HCT116 (cell line): ENCODE measurements around the gene DARS1. TPM values are rescaled to one million over a fixed set of nuclear protein-coding genes. Genes with fewer than 3 reads are reported as not detected.
A peak's percentile ranks its signal among the peaks of the same experiment; 100 is the strongest.

Source experiments
- ATAC-seq: fragments of 200-7000 bp; cut with Tn5 transposase; 2 replicates; pipeline ENCODE4 v1.9.1; 2020; ENCODE audit warnings: mild to moderate bottlenecking, moderate library complexity
- BruUV-seq: library from RNA; stranded (reverse); fragments of 400-500 nt; replicated peaks from 2 replicates; lab custom pipeline; 2021; lab: Mats Ljungman, UMichigan
- CTCF ChIA-PET: fragments of 300-600 bp; sonication (Branson Sonifier 250); formaldehyde crosslinking; loops from one replicate; lab custom pipeline; 2021; ENCODE audit warnings: antibody characterized with exemption; lab: Charles Lee
- POLR2A ChIA-PET: fragments of 300-600, 350-600 bp; sonication (Branson Sonifier 250); formaldehyde crosslinking; loops from one replicate; lab custom pipeline; 2021; ENCODE audit warnings: antibody characterized with exemption; lab: Charles Lee
- RAD21 ChIA-PET, 2 experiments: fragments of 300-600 bp; sonication (Branson Sonifier 250); formaldehyde crosslinking; loops; one replicate each; lab custom pipeline; 2023; ENCODE audit warnings: low total read pairs in 2 of 2; ENCODE audit not compliant: uncharacterized antibody in 2 of 2, unreplicated experiment in 2 of 2, low non-redundant PET in 1 of 2; lab: Charles Lee
- DNase-seq: peaks from one replicate; pipeline ENCODE4 v3.0.0-alpha.2; 2010; ENCODE audit warnings: low read depth, low spot score
- H2AFZ ChIP-seq: fragments of 200-600 bp; shearing (Covaris generic), sonication (generic); 2 replicates; pipeline ENCODE4 v1.6.1; 2017; ENCODE audit warnings: low read depth, mixed run types, mixed read lengths, antibody characterized with exemption, low read length; ENCODE audit not compliant: poor library complexity, severe bottlenecking
- H3K27ac ChIP-seq: 2 replicates; pipeline ENCODE4 v1.5.1; 2012; ENCODE audit warnings: low read depth, low read length
- H3K27me3 ChIP-seq: fragments of 200-600 bp; sonication (generic); 2 replicates; pipeline ENCODE4 v1.6.1; 2016; ENCODE audit warnings: mixed run types, low read length, mixed read lengths; ENCODE audit not compliant: insufficient read depth
- H3K36me3 ChIP-seq, 2 experiments: fragments of 200-500 bp in 1 of 2; fragments of 200-600 bp in 1 of 2; sonication (Bioruptor generic) in 1 of 2; sonication (generic) in 1 of 2; 2 replicates each; pipeline versions ENCODE4 v1.5.1 to v1.6.1; 2014 to 2016; ENCODE audit warnings: low read length in 2 of 2, inconsistent platforms in 1 of 2, mixed read lengths in 1 of 2, mixed run types in 1 of 2; ENCODE audit not compliant: insufficient read depth in 2 of 2, control insufficient read depth in 1 of 2
- H3K4me1 ChIP-seq, 2 experiments: fragments of 200-600 bp in 1 of 2; sonication (generic) in 1 of 2; 2 replicates each; pipeline versions ENCODE4 v1.5.1 to v1.6.1; 2012 to 2017; ENCODE audit warnings: low read length in 2 of 2, inconsistent platforms in 1 of 2, mild to moderate bottlenecking in 1 of 2, mixed read lengths in 1 of 2, mixed run types in 1 of 2, moderate library complexity in 1 of 2; ENCODE audit not compliant: insufficient read depth in 2 of 2, control insufficient read depth in 1 of 2
- H3K4me2 ChIP-seq: fragments of 200-600 bp; sonication (generic); 2 replicates; pipeline ENCODE4 v1.6.1; 2017; ENCODE audit warnings: mixed run types, low read length, mixed read lengths
- H3K4me3 ChIP-seq, 2 experiments: fragments of 200-600 bp in 1 of 2; sonication (generic) in 1 of 2; replicated peaks in 1 of 2; 2 replicates each; pipeline ENCODE4 v1.5.1; 2011 to 2016; ENCODE audit warnings: low read length in 2 of 2, control low read depth in 1 of 2, low read depth in 1 of 2, mild to moderate bottlenecking in 1 of 2, mixed read lengths in 1 of 2, mixed run types in 1 of 2
- H3K79me2 ChIP-seq: fragments of 200-600 bp; sonication (generic); 2 replicates; pipeline ENCODE4 v1.6.1; 2017; ENCODE audit warnings: mild to moderate bottlenecking, mixed run types, low read length, moderate library complexity, mixed read lengths; ENCODE audit not compliant: insufficient read depth
- H3K9ac ChIP-seq: fragments of 200-600 bp; sonication (generic); 2 replicates; pipeline ENCODE4 v1.6.1; 2016; ENCODE audit warnings: low read length, mixed read lengths
- H3K9me2 ChIP-seq: fragments of 200-600 bp; sonication (generic), shearing (Covaris generic); 2 replicates; pipeline ENCODE4 v1.6.1; 2017; ENCODE audit warnings: mixed run types, mild to moderate bottlenecking, moderate library complexity; ENCODE audit not compliant: insufficient read depth
- H3K9me3 ChIP-seq, 2 experiments: fragments of 200-500 bp in 1 of 2; fragments of 200-600 bp in 1 of 2; sonication (Bioruptor generic) in 1 of 2; sonication (generic) in 1 of 2; 2 replicates each; pipeline ENCODE4 v1.6.1; 2014 to 2017; ENCODE audit warnings: low read length in 2 of 2, mixed read lengths in 2 of 2, inconsistent platforms in 1 of 2, low read depth in 1 of 2, mild to moderate bottlenecking in 1 of 2, mixed run types in 1 of 2, moderate library complexity in 1 of 2; ENCODE audit not compliant: control insufficient read depth in 1 of 2, insufficient read depth in 1 of 2
- H4K20me1 ChIP-seq: fragments of 200-600 bp; sonication (generic), shearing (Covaris generic); 2 replicates; pipeline ENCODE4 v1.6.1; 2017; ENCODE audit warnings: mixed run types, mild to moderate bottlenecking, moderate library complexity; ENCODE audit not compliant: insufficient read depth
- ATF3 ChIP-seq: IDR thresholded peaks from 2 replicates; pipeline ENCODE4 v1.6.1; 2012
- CBX3 ChIP-seq: IDR thresholded peaks from 2 replicates; pipeline ENCODE4 v1.6.1; 2012; ENCODE audit warnings: low read depth
- CTCF ChIP-seq, 3 experiments: fragments of 200-600 bp in 1 of 3; sonication (generic) in 1 of 3; IDR thresholded peaks in 2 of 3; conservative IDR thresholded peaks in 1 of 3; 2 replicates each; pipeline ENCODE4 v1.5.1; 2012 to 2017; ENCODE audit warnings: low read depth in 2 of 3, low read length in 2 of 3, antibody characterized with exemption in 1 of 3, borderline replicate concordance in 1 of 3, control low read depth in 1 of 3, mild to moderate bottlenecking in 1 of 3, mixed read lengths in 1 of 3, mixed run types in 1 of 3, moderate library complexity in 1 of 3; ENCODE audit not compliant: insufficient read depth in 1 of 3
- EGR1 ChIP-seq: IDR thresholded peaks from 2 replicates; pipeline ENCODE4 v1.6.1; 2012; ENCODE audit warnings: low read depth
- ELF1 ChIP-seq: IDR thresholded peaks from 2 replicates; pipeline ENCODE4 v1.6.1; 2012; ENCODE audit warnings: low read depth, borderline replicate concordance
- EZH2phosphoT487 ChIP-seq: fragments of 200-600 bp; IDR thresholded peaks from 2 replicates; pipeline ENCODE4 v1.6.1; 2018; ENCODE audit warnings: antibody characterized with exemption, borderline replicate concordance
- FOSL1 ChIP-seq: IDR thresholded peaks from 2 replicates; pipeline ENCODE4 v1.6.1; 2012; ENCODE audit warnings: low read depth
- JUND ChIP-seq: IDR thresholded peaks from 2 replicates; pipeline ENCODE4 v1.6.1; 2012
- POLR2A ChIP-seq: IDR thresholded peaks from 2 replicates; pipeline ENCODE4 v1.7.0; 2011; ENCODE audit warnings: borderline replicate concordance; ENCODE audit not compliant: insufficient read depth, insufficient read length; ENCODE audit errors: extremely low read depth
- RAD21 ChIP-seq: IDR thresholded peaks from 2 replicates; pipeline ENCODE4 v1.6.1; 2012; ENCODE audit warnings: low read depth, mild to moderate bottlenecking
- REST ChIP-seq: IDR thresholded peaks from 2 replicates; pipeline ENCODE4 v1.6.1; 2012; ENCODE audit warnings: low read depth
- SIN3A ChIP-seq: IDR thresholded peaks from 2 replicates; pipeline ENCODE4 v1.6.1; 2012; ENCODE audit warnings: low read depth
- SP1 ChIP-seq: IDR thresholded peaks from 2 replicates; pipeline ENCODE4 v1.6.1; 2012; ENCODE audit warnings: low read depth
- TCF7L2 ChIP-seq: IDR thresholded peaks from 2 replicates; pipeline ENCODE4 v1.7.0; 2011; ENCODE audit warnings: borderline replicate concordance, inconsistent platforms; ENCODE audit not compliant: insufficient read depth, insufficient read length; ENCODE audit errors: extremely low read depth
- ZFX ChIP-seq: fragments of 450-650 bp; IDR thresholded peaks from 2 replicates; pipeline ENCODE4 v1.6.1; 2017
- ZNF274 ChIP-seq: fragments of 200-500 bp; sonication (Bioruptor generic); IDR thresholded peaks from 2 replicates; pipeline ENCODE4 v1.6.1; 2014; ENCODE audit warnings: mild to moderate bottlenecking, low read depth, low read length, inconsistent platforms
- intact Hi-C: fragments of 100-400 bp; cut with micrococcal nuclease; formaldehyde crosslinking; loops from 2 replicates; pipeline ENCODE4 v1.10.0; 2022
- total RNA-seq: library from RNA; stranded (reverse); gene quantifications from one replicate; pipeline ENCODE4 v1.2.1, GENCODE V29; 2021; ENCODE audit not compliant: unreplicated experiment

Gene DARS1
- total RNA-seq, 1 experiment from 2014 or later, result 94.8 TPM

GRCh38 chr2:135931776-135932443 is 53.5 kb downstream of the DARS1 start:
- no peaks in the 10 kb centered on the region for H3K27me3 ChIP-seq
- DNase-seq, result no peak
- ChIA-PET CTCF (no interaction called here), POLR2A (no interaction called here), RAD21 (no interaction called here)
- BruUV-seq, result TSS peak; percentile 3
- no peaks in the 10 kb centered on the region for H3K9me2 ChIP-seq
- no peak overlapping the region for H3K4me3 ChIP-seq
- no peaks in the 10 kb centered on the region for H3K4me1 ChIP-seq
- peaks cover 3% of the 10 kb centered on the region; the same call in 1 of the 2 replicates for H3K79me2 ChIP-seq
- H3K9me3 ChIP-seq, result no peaks in the 10 kb centered on the region
- intact Hi-C loops, result no loop called here
- peaks cover 2 to 7% of the 10 kb centered on the region in 2 experiments; a peak in 2 of 4 replicates for H3K36me3 ChIP-seq
- no peak overlapping the region for H2AFZ ChIP-seq
- no peaks in the 10 kb centered on the region for H4K20me1 ChIP-seq
- no peak overlapping the region for H3K4me2 ChIP-seq
- no peak overlapping the region for H3K9ac ChIP-seq
- H3K27ac ChIP-seq, result no peak overlapping the region
- TF ChIP-seq ELF1, result no peak
- TF ChIP-seq POLR2A, result no peak
- TF ChIP-seq CTCF (IDR thresholded peaks at IDR 0.05 in 2 of 3, conservative IDR thresholded peaks at IDR 0.05 in 1 of 3; ENCODE audit: borderline replicate concordance in 1 of 3, insufficient read depth in 1 of 3, low read depth in 2 of 3, low read length in 2 of 3), result no peak
- no peak for TF ChIP-seq SIN3A
- no peak for TF ChIP-seq ATF3
- no peak for TF ChIP-seq JUND
- TF ChIP-seq TCF7L2, result no peak
- no peak for TF ChIP-seq FOSL1
- TF ChIP-seq ZFX, result no peak
- no peak for TF ChIP-seq SP1
- no peak for TF ChIP-seq REST
- TF ChIP-seq ZNF274, result no peak
- TF ChIP-seq EGR1, result no peak
- no peak for TF ChIP-seq CBX3
- TF ChIP-seq RAD21, result no peak
- TF ChIP-seq EZH2phosphoT487, result no peak
- no peak for ATAC-seq
